Non-pigmented ciliary epithelial cell (primary cell): ENCODE measurements around the gene SLC2A5.

ENCODE experiments used
- DNase-seq: peaks from one replicate; pipeline ENCODE4 v3.0.0-alpha.2; 2010; ENCODE audit warnings: low read depth

Gene SLC2A5

GRCh38 chr1:9088807-9089206 is 19.4 kb upstream of the SLC2A5 start:
- DNase-seq = no peak

GRCh38 chr1:9087411-9088125 is 18.1 kb upstream of the SLC2A5 start:
- DNase-seq = no peak

GRCh38 chr1:9086796-9087195 is 17.4 kb upstream of the SLC2A5 start:
- no peak for DNase-seq

GRCh38 chr1:9086045-9086444 is 16.6 kb upstream of the SLC2A5 start:
- DNase-seq = no peak

GRCh38 chr1:9085306-9085940 is 16.0 kb upstream of the SLC2A5 start:
- no peak for DNase-seq

GRCh38 chr1:9084906-9085305 is 15.5 kb upstream of the SLC2A5 start:
- no peak for DNase-seq

GRCh38 chr1:9081473-9081872 is 12.0 kb upstream of the SLC2A5 start:
- no peak for DNase-seq

- DNase-seq = no peak
These were observed 11.4 kb upstream of the SLC2A5 start for GRCh38 chr1:9080705-9081291.

- DNase-seq = no peak
These were observed 10.7 kb upstream of the SLC2A5 start for GRCh38 chr1:9079988-9080704.

GRCh38 chr1:9078752-9079500 is 9.5 kb upstream of the SLC2A5 start:
- DNase-seq = no peak

- DNase-seq = peak; percentile 83
These were observed 8.7 kb upstream of the SLC2A5 start for GRCh38 chr1:9078015-9078751.

GRCh38 chr1:9075022-9075421 is 5.6 kb upstream of the SLC2A5 start:
- DNase-seq = no peak

- DNase-seq = no peak
These were observed 3.7 kb upstream of the SLC2A5 start for GRCh38 chr1:9073143-9073542.

GRCh38 chr1:9071554-9072235 is 2.3 kb upstream of the SLC2A5 start:
- no peak for DNase-seq

- DNase-seq = no peak
These were observed 1.1 kb upstream of the SLC2A5 start for GRCh38 chr1:9070486-9070885.

GRCh38 chr1:9068981-9069325 is 482 bp downstream of the SLC2A5 start:
- DNase-seq = no peak

- no peak for DNase-seq
These were observed 2.3 kb downstream of the SLC2A5 start for GRCh38 chr1:9066945-9067807.

- DNase-seq = no peak
These were observed 4.2 kb downstream of the SLC2A5 start for GRCh38 chr1:9065213-9065751.

- no peak for DNase-seq
These were observed 6.6 kb downstream of the SLC2A5 start for GRCh38 chr1:9062846-9063245.

GRCh38 chr1:9062021-9062471 is 7.4 kb downstream of the SLC2A5 start:
- DNase-seq = no peak
